ENCODE data around the gene SIDT2.

GRCh38 chr11:117177534-117178209, 871 bp upstream of the SIDT2 start:
- TF ChIP-seq CTCF (conservative IDR thresholded peaks at IDR 0.05) (no peak), ZFX (IDR thresholded peaks at IDR 0.05) (no peak)
